GM12891 (cell line): ENCODE measurements around the gene CLTRN.

ENCODE experiments used
- PAX5 ChIP-seq: IDR thresholded peaks from 2 replicates; pipeline ENCODE4 v1.6.1; 2011; ENCODE audit warnings: low read length, moderate library complexity, mild to moderate bottlenecking; ENCODE audit not compliant: insufficient read depth, severe bottlenecking
- POLR2A ChIP-seq: IDR thresholded peaks from 2 replicates; pipeline ENCODE4 v1.6.1; 2011; ENCODE audit warnings: low read depth, low read length, control low read depth
- POLR2AphosphoS5 ChIP-seq: IDR thresholded peaks from 2 replicates; pipeline ENCODE4 v1.6.1; 2011; ENCODE audit warnings: low read depth, low read length, control low read depth
- POU2F2 ChIP-seq: IDR thresholded peaks from 2 replicates; pipeline ENCODE4 v1.6.1; 2011; ENCODE audit warnings: low read depth, mild to moderate bottlenecking, control low read depth, low read length, moderate library complexity
- SPI1 ChIP-seq: IDR thresholded peaks from 2 replicates; pipeline ENCODE4 v1.6.1; 2011; ENCODE audit warnings: low read depth, low read length, control low read depth
- TAF1 ChIP-seq: IDR thresholded peaks from 2 replicates; pipeline ENCODE4 v1.6.1; 2011; ENCODE audit warnings: low read depth, low read length, control low read depth

- TF ChIP-seq POLR2A, result no peak
- TF ChIP-seq SPI1, result no peak
- TF ChIP-seq TAF1, result no peak
- TF ChIP-seq POLR2AphosphoS5, result no peak
- no peak for TF ChIP-seq PAX5
- TF ChIP-seq POU2F2, result no peak
Measured at GRCh38 chrX:15674514-15674840, 9.9 kb upstream of the CLTRN start.
